Posterior cingulate gyrus (tissue), 11 donors: ENCODE data around the gene MAD1L1.

Experiments
- DNase-seq, 10 donors: peaks; one replicate each; pipeline versions ENCODE4 v3.0.0 to v3.0.0-alpha.2; 2020 to 2021; ENCODE audit warnings: mixed read lengths in 3 of 10
- intact Hi-C: fragments of 100-400 bp; cut with DNase I; formaldehyde crosslinking; loops from one replicate; pipeline ENCODE4 v1.15.1; 2023

The MAD1L1 gene

DNA sequence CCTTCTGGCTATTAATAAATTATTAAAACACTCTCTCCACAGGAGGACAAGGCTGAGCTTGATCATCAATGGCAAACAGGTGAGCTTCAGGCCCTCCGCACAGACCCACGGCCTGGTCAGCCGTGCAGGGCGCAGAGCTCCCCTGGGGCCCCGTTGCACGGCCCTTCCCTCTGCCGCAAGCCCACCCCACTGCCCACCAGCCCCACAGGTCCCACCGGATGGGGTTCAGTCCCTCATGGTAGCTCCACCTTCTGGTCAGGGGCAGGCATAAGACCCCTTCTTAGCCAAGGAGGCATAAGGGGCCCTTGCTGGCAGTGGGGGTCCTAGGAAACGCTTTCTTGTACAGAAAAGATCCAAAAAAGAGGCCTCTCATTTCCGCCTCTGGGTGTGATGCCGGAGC is 84.6 kb downstream of the MAD1L1 start:
- intact Hi-C loops, result no loop called here
- DNase-seq, result peak in 1 of 10 donors; percentile 58

DNA sequence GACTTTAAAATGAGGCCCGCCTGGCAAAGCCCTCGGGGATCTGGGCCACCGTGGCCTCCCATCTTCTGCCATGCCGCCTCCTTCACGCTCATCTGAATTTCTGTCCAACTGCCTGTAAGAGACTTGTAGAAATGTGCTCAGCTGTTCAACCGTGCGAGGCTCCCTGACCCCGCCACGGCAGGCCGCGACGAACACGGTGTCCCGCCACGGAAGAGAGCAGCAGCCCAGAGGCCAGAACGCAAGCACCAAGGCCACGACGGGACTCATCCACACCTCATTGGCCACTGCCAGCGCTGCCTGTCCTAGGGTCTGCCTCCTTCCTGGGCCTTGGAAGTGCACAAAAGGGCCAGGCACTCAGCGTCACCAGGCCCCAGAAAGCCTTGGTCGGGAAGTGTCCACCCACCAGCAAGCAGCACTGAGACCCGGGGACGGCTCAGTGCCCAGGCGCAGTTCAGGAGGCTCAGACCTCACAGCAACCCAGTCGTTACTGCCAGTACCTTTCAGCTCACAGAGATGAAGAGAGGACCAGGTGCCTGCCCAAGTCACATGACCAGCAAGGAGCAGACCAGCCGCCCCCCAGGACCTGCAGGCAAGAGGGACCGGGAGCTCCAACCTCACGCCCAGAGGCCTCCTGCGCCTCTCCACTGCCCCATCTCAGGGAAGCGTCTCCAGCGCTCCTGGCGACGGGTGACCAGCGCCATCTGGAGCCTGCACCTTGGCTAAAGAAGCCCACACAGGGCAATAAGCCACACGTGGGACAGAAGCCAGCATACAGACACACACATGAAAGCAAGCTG is 85.9 kb downstream of the MAD1L1 start:
- DNase-seq, result peak in 2 of 10 donors; percentile 70 to 74
- intact Hi-C loops, result no loop called here

- intact Hi-C loops, result no loop called here
- DNase-seq, result peak in 2 of 10 donors; percentile 68 to 70
These were observed 86.7 kb downstream of the MAD1L1 start for GRCh38 chr7:2145835-2146580.

- intact Hi-C loops, result no loop called here
- peak in 1 of 10 donors; percentile 61 for DNase-seq
These were observed 87.8 kb downstream of the MAD1L1 start for GRCh38 chr7:2144926-2145325.

GRCh38 chr7:2143981-2144595 is 88.7 kb downstream of the MAD1L1 start:
- intact Hi-C loops, result no loop called here
- DNase-seq, result peak in 1 of 10 donors; percentile 76

GRCh38 chr7:2143450-2143849 is 89.3 kb downstream of the MAD1L1 start:
- peak in 1 of 10 donors; percentile 83 for DNase-seq
- intact Hi-C loops, result no loop called here

DNA sequence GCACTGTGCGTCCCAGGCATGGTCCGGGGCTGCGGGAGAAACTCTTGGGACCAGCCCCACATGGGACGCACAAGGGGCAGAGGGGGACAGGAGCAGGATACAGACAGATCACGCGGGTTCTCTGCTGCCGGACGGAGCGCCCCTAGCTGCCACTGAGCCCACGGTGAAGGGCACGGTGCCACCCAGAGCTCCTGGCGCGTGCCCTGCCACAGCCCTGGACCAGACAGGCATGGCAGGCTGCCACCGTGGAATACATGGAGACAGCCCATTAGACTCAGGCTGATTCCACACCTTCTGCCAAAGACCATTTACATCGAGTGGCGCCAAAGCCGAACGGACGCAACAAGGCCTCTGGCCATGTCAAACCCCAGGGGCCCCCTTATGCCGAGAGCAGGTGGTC is 90.4 kb downstream of the MAD1L1 start:
- DNase-seq, result peak in 1 of 10 donors; percentile 68
- intact Hi-C loops, result no loop called here

GRCh38 chr7:2141651-2142050 is 91.1 kb downstream of the MAD1L1 start:
- intact Hi-C loops, result no loop called here
- peak; percentile 37 to 96 (median 71) for DNase-seq

DNA sequence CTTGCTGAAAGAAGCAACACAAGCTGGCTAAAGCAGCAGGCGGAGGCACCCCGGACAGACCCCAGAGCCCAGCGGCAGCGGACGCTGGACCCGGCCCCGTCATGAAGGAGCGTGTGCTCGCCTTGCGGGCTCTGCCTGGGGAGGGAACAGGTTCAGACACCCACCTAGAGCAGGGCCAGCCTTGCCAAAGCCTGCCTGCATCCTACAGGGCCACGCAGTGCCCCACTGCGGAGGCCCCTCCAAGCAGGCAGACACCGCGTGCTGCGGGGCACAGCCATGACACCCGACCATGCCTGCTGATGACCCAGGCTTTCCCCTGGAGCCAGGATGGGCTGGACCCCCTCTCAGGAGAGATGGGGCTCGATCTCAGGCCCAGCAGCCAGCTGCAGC is 91.7 kb downstream of the MAD1L1 start:
- intact Hi-C loops, result no loop called here
- peak in 1 of 10 donors; percentile 81 for DNase-seq

DNA sequence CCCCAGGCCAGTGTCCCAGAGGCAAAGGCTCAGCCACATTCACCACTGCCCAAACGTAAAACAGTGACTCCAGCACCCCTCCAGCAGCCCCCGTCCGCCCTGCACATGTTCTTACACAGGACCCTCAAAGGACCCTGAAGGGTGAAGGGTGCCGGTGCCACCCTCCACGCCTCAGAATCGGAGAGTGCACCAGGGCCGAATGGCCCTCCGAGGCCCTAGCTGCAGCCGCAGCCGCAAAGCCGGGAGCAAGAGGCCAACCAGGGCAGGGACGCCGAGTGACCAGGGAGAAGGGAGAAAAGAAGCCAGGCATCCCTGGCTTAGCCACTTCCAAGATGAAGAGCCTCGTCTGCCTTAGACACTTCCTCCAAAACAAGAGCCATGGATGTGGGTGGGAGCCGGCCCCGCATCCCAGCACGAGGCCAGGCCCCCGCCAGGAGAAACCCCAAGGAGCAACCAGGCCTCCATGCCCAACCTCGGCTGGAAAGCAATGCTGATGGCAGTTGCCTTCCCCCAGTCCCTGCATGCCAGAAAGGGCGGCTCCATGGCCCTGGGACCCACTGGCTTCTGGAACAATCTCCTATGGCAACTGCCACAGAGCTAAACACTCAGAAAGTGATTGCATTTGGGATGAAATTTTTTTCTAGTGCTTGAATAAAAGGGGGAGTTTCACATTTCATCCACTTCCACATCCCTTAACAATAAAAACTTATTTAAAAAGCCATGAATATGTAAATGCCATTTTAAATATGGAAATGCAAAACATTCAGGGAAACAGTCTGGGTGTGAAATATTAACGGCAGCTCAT is 92.3 kb downstream of the MAD1L1 start:
- intact Hi-C loops, result no loop called here
- DNase-seq, result peak in 2 of 10 donors; percentile 34 to 87

DNA sequence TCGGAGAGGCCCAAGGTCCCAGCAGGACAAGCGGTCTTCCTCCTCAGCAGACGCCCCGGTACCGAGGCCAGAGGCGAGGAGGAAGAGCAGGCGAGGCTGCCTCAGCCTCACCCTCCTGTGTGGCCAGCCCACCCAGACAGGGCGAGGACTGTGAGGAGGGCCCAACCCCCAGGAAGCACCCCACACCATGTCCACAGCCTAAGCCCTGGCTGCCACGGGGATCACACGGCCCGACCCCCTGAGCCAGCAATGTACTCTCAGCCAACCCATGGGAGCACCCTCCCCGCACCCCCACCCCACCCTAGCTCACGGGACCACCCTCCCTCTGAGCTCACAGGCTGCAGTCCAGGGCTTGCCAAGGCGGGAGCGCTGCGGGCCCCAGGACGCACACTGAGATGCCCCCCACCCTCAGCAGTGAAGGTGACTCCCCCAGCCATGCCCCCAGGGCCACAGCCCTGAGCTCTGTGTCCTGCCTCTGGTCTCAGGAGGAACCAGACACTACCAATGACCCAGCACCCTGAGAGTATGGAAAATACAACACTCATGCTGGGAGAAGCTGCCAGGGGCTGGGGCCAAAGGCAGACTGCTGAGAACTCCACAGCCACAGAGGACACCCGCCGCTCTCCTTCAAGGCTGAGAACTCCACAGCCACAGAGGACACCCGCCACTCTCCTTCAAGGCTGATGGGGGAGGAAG is 93.6 kb downstream of the MAD1L1 start:
- intact Hi-C loops, result no loop called here
- DNase-seq, result peak in 1 of 10 donors; percentile 77

- intact Hi-C loops, result no loop called here
- DNase-seq, result peak in 1 of 10 donors; percentile 75
These were observed 94.5 kb downstream of the MAD1L1 start for GRCh38 chr7:2138146-2138765.

DNA sequence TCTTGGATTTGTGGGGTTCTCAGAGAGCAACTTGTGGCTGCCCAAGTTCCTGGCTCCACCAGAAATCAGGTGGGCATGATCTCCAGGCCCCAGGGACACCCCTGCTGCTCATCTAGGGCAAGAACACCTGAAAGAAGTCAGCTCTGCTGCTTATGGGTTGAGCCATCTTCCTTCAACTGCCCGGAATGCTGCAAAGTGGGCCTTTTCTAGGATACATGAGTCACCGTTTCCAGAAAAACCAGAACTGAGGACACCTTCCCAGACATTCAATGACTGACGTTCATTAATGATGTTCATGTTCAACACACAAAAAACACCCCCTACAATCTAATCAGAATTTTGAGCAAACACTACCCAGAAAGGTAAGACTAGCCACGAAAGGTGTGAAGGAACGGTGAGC is 98.0 kb downstream of the MAD1L1 start:
- no peak for DNase-seq
- intact Hi-C loops, result no loop called here

- no peak for DNase-seq
- intact Hi-C loops, result no loop called here
These were observed 100.5 kb downstream of the MAD1L1 start for GRCh38 chr7:2132243-2132642.

- peak in 1 of 10 donors; percentile 74 for DNase-seq
These were observed 100.9 kb downstream of the MAD1L1 start for GRCh38 chr7:2131800-2132199.

DNA sequence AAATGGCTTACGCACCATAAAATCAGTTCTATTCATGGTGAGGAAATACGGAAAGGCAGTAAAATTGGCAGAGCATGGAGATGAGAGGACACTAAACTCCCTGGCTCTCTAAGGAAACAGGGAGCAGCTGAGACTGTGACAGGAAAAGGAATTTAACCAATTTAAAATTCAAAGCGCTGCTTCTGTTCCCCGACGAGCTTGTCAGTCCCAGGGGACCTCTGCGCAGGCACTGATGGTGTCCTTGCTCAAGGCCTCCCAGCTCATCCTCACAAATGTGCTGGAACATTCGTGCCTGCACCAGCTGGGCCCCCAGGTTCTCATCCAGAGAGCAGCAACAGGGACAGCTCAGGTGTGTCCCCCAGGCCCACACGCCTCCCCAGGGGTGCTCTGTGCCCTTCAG is 101.4 kb downstream of the MAD1L1 start:
- DNase-seq, result no peak

More at GRCh38 chr7:2131800-2132199, 100.9 kb downstream of the MAD1L1 start:
- intact Hi-C loops, result no loop called here

DNA sequence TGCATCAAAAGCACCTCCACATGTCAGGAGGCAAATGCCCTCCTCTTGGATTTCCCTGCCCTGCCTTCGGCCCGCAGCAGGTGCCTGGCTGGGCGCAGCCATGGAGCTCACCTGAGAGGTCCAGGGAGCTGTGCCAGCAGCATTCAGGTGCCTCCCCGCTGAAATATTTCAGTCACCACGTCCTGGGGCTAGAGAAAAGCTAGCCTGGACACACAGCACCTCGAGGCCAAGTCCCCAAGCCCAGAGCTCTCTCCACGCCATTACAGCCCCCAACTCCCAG is 102.7 kb downstream of the MAD1L1 start:
- DNase-seq, result no peak
- intact Hi-C loops, result no loop called here

More for the DNA sequence above, 101.4 kb downstream of the MAD1L1 start:
- intact Hi-C loops, result no loop called here

DNA sequence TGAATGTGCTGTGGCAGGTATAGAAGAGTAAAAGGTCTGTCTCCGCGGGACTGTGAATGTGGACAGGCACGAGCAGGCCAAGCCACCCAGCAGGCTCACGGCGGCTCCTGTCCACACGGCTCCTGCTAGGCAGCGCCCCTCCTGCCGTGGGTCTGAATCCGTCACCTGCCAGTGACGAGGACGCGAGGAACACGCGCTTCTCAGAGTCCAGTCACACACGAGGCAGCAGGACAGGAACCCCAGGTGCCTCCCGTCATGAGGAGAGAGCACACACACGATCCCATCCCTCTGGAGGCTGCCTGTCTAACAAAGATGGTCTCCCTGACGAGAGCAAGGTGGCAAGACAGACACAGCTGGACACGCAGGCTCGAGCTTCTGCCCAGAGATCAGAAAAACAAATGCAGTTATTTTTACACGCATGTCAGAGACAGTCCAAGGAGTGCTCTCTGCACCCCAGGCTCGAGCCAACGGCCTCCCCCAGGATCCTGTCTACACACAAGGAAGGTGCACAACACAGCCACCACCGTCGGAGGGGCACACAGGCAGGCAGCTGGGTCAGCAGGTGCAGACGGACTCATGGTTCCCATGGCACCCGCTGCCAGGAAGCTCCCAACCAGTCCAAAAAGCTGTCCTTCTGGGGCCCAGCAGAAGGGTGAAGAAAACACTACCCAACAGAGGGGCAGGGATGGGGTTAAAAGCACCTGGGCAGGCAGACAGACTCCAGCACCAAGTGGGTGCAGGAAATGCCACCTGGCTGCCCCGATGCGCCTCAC is 103.2 kb downstream of the MAD1L1 start:
- intact Hi-C loops, result no loop called here
- no peak for DNase-seq
